Brain microvascular endothelial cell (primary cell): ENCODE data around the gene CHRND.

Experiments
- DNase-seq: peaks from one replicate; pipeline ENCODE4 v3.0.0-alpha.2; 2020
- H3K27ac ChIP-seq: fragments of 250-450 bp; sonication (Bioruptor Pico); 2 replicates; pipeline ENCODE4 v1.5.1; 2020; ENCODE audit warnings: mild to moderate bottlenecking, moderate library complexity
- H3K27me3 ChIP-seq: fragments of 250-450 bp; sonication (Bioruptor Pico); replicated peaks from 2 replicates; pipeline ENCODE4 v1.5.1; 2020; ENCODE audit warnings: mild to moderate bottlenecking
- H3K36me3 ChIP-seq: fragments of 250-450 bp; sonication (Bioruptor Pico); replicated peaks from 2 replicates; pipeline ENCODE4 v1.5.1; 2020; ENCODE audit warnings: mild to moderate bottlenecking
- H3K4me3 ChIP-seq: 2 replicates; pipeline ENCODE4 v1.5.1; 2011; ENCODE audit warnings: low read depth, mild to moderate bottlenecking, control low read depth, low read length, moderate library complexity
- CTCF ChIP-seq: IDR thresholded peaks from 2 replicates; pipeline ENCODE4 v1.5.1; 2011; ENCODE audit warnings: low read depth, mild to moderate bottlenecking, moderate library complexity, low read length, control low read depth, inconsistent platforms; ENCODE audit errors: missing control alignments
- in situ Hi-C: cut with HindIII; loops from 2 replicates; pipeline ENCODE4 v1.10.0; 2017; ENCODE audit warnings: low sequenced_read_pairs, low pct_ligation_motif_present

The CHRND gene

GRCh38 chr2:232483923-232484627, 41.9 kb upstream of the CHRND start:
- Histone ChIP-seq H3K36me3 (no peaks in the 10 kb centered on the region), H3K4me3 (no peak overlapping the region), H3K27me3 (peaks cover 58% of the 10 kb centered on the region), H3K27ac (no peak overlapping the region)
- DNase-seq, result no peak
- in situ Hi-C loops, result no loop called here
- no peak for TF ChIP-seq CTCF

GRCh38 chr2:232484628-232485347, 41.2 kb upstream of the CHRND start:
- Histone ChIP-seq H3K27ac (no peak overlapping the region), H3K4me3 (no peak overlapping the region), H3K27me3 (peaks cover 60% of the 10 kb centered on the region), H3K36me3 (no peaks in the 10 kb centered on the region)
- in situ Hi-C loops, result no loop called here
- no peak for TF ChIP-seq CTCF
- no peak for DNase-seq

DNA sequence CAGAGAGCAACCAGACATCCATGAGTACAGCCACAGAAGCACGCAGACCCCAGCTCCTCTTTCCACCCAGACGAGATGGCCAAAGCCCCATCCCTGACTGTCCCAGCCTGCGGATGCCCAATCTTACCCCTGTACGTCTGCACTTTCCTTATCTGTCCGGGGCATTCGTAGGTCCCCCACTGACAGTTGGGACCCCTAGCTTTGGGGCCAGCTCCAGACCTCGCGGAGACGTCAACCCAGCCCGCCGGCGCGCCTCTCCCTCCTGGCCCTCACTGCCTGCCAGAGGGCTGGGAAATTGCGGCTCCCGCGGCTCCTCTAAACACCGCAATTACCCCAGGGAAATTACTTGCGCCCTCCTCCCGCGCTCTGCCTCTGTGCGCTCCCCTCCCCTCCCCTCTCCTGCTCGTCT, 40.6 kb upstream of the CHRND start:
- H3K27ac ChIP-seq, result no peak overlapping the region
- DNase-seq, result no peak
- TF ChIP-seq CTCF, result no peak
- no peaks in the 10 kb centered on the region for H3K36me3 ChIP-seq
- H3K4me3 ChIP-seq, result no peak overlapping the region
- in situ Hi-C loops, result no loop called here
- H3K27me3 ChIP-seq, result peaks cover 62% of the 10 kb centered on the region

DNA sequence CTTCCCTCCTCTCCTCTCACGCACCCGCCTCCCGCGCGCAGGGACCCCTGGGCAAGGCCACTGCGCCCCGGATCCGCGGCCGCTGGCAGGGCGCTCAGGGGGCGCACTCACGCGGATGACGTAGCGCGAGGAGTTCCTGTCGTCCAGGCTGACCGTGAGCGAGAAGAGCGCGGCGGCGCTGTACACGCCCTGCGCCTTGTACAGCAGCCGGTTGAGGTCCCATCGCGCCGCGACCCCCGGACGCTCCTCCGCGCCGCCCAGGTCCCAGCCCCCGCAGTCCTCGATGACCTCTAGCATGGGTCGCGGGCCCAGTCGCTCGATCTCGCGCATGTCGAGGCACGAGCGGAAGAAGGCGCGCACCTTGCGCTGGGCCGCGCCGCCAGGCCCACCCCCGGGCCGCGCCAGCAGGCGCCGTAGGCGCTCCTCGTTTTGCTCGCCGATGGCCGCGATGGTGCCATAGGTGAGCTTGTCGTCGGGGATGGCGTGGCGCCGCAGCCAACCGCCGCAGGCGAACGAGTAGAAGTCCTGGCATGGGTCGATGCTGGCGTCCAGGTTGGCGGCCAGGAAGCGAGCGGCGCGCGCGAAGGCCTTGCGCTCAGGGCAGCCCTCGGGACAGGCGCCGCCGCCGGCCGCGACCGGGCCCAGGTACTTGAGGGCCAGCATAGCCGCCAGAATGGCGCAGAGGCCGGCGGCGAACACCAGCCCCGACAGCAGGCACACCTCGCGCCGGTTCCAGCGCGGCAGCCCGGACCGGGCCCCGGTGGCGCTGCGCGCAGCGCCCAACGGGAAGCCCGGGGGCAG, 40.0 kb upstream of the CHRND start:
- Histone ChIP-seq H3K4me3 (no peak overlapping the region), H3K36me3 (no peaks in the 10 kb centered on the region), H3K27me3 (peaks cover 62% of the 10 kb centered on the region), H3K27ac (no peak overlapping the region)
- DNase-seq, result no peak
- in situ Hi-C loops, result no loop called here
- no peak for TF ChIP-seq CTCF

- in situ Hi-C loops, result no loop called here
- DNase-seq, result no peak
- no peak for TF ChIP-seq CTCF
- Histone ChIP-seq H3K4me3 (no peak overlapping the region), H3K27ac (no peak overlapping the region), H3K27me3 (peaks cover 62% of the 10 kb centered on the region), H3K36me3 (no peaks in the 10 kb centered on the region)
These were observed 39.2 kb upstream of the CHRND start for GRCh38 chr2:232486558-232487384.
